ENCODE data around the gene CCDC74B.

GRCh38 chr2:130185896-130186295, 41.0 kb upstream of the CCDC74B start:
- TF ChIP-seq, protein P1, sequence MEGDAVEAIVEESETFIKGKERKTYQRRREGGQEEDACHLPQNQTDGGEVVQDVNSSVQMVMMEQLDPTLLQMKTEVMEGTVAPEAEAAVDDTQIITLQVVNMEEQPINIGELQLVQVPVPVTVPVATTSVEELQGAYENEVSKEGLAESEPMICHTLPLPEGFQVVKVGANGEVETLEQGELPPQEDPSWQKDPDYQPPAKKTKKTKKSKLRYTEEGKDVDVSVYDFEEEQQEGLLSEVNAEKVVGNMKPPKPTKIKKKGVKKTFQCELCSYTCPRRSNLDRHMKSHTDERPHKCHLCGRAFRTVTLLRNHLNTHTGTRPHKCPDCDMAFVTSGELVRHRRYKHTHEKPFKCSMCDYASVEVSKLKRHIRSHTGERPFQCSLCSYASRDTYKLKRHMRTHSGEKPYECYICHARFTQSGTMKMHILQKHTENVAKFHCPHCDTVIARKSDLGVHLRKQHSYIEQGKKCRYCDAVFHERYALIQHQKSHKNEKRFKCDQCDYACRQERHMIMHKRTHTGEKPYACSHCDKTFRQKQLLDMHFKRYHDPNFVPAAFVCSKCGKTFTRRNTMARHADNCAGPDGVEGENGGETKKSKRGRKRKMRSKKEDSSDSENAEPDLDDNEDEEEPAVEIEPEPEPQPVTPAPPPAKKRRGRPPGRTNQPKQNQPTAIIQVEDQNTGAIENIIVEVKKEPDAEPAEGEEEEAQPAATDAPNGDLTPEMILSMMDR (IDR thresholded peaks at IDR 0.05): no peak
- TF ChIP-seq EZH2 (IDR thresholded peaks at IDR 0.05) (no peak), EZH2phosphoT487 (IDR thresholded peaks at IDR 0.05) (no peak)

Measured in neural progenitor cell (in vitro differentiated cells).